Glutamatergic neuron (in vitro differentiated cells): Measurements from ENCODE around the gene NHSL2. TPM values are rescaled to one million over a fixed set of nuclear protein-coding genes. Genes with fewer than 3 reads are reported as not detected.

Experiments
- DNase-seq: peaks from one replicate; pipeline ENCODE4 v3.0.0; 2022
- H3K27ac Mint-ChIP-seq: one replicate; pipeline ENCODE4 v1.8.0; 2020; ENCODE audit warnings: mild to moderate bottlenecking, mixed read lengths, inconsistent platforms; ENCODE audit not compliant: unreplicated experiment
- H3K27me3 Mint-ChIP-seq: one replicate; pipeline ENCODE4 v1.8.0; 2020; ENCODE audit warnings: mild to moderate bottlenecking, moderate library complexity, mixed read lengths, inconsistent platforms; ENCODE audit not compliant: unreplicated experiment
- H3K36me3 Mint-ChIP-seq: one replicate; pipeline ENCODE4 v1.8.0; 2020; ENCODE audit warnings: mild to moderate bottlenecking, mixed read lengths, inconsistent platforms; ENCODE audit not compliant: unreplicated experiment
- H3K4me1 Mint-ChIP-seq: one replicate; pipeline ENCODE4 v1.8.0; 2020; ENCODE audit warnings: mild to moderate bottlenecking, low read depth, mixed read lengths, inconsistent platforms; ENCODE audit not compliant: unreplicated experiment
- H3K4me3 Mint-ChIP-seq: one replicate; pipeline ENCODE4 v1.8.0; 2020; ENCODE audit warnings: mild to moderate bottlenecking, mixed read lengths, inconsistent platforms; ENCODE audit not compliant: unreplicated experiment
- H3K9me3 Mint-ChIP-seq: one replicate; pipeline ENCODE4 v1.8.0; 2020; ENCODE audit warnings: mild to moderate bottlenecking, moderate library complexity, mixed read lengths, inconsistent platforms; ENCODE audit not compliant: unreplicated experiment
- CTCF ChIP-seq: fragments of 200-600 bp; sonication (generic); IDR thresholded peaks from one replicate; pipeline ENCODE4 v1.5.0; 2021; ENCODE audit not compliant: partially characterized antibody, unreplicated experiment
- total RNA-seq: library from RNA; stranded (reverse); fragmentation: NEBNext Ultra II Directional; extraction: Animal tissue kit (Norgen Biotek cat#: 25700); gene quantifications from one replicate; pipeline ENCODE4 v1.2.1, GENCODE V29; 2021; ENCODE audit not compliant: unreplicated experiment

NHSL2 gene
- total RNA-seq, 1 donor from 2014 or later = 7.3 TPM

- Mint-ChIP-seq H3K36me3 (peaks cover 16% of the 10 kb centered on the region), H3K4me3 (no peak overlapping the region), H3K27me3 (peaks cover 5% of the 10 kb centered on the region), H3K9me3 (peaks cover 3% of the 10 kb centered on the region), H3K27ac (no peak overlapping the region), H3K4me1 (peaks cover 12% of the 10 kb centered on the region)
- DNase-seq = no peak
- TF ChIP-seq CTCF = no peak
Measured at GRCh38 chrX:72126048-72126415, 215.4 kb downstream of the NHSL2 start.

- TF ChIP-seq CTCF = peak; percentile 76
- peak overlapping the region; percentile 33 for H3K27ac Mint-ChIP-seq
- H3K36me3 Mint-ChIP-seq = peaks cover 16% of the 10 kb centered on the region
- peaks cover 12% of the 10 kb centered on the region for H3K4me1 Mint-ChIP-seq
- peaks cover 5% of the 10 kb centered on the region for H3K27me3 Mint-ChIP-seq
- peak; percentile 87 for DNase-seq
- no peak overlapping the region for H3K4me3 Mint-ChIP-seq
- H3K9me3 Mint-ChIP-seq = peaks cover 3% of the 10 kb centered on the region
Measured at GRCh38 chrX:72126539-72127140, 216.0 kb downstream of the NHSL2 start.

- no peak overlapping the region for H3K27ac Mint-ChIP-seq
- DNase-seq = no peak
- TF ChIP-seq CTCF = no peak
- no peak overlapping the region for H3K4me3 Mint-ChIP-seq
- H3K9me3 Mint-ChIP-seq = peaks cover 3% of the 10 kb centered on the region
- peaks cover 12% of the 10 kb centered on the region for H3K4me1 Mint-ChIP-seq
- H3K36me3 Mint-ChIP-seq = peaks cover 16% of the 10 kb centered on the region
- peaks cover 8% of the 10 kb centered on the region for H3K27me3 Mint-ChIP-seq
Measured at GRCh38 chrX:72127332-72127731, 216.7 kb downstream of the NHSL2 start.

- peaks cover 13% of the 10 kb centered on the region for H3K4me1 Mint-ChIP-seq
- no peak for DNase-seq
- peaks cover 8% of the 10 kb centered on the region for H3K27me3 Mint-ChIP-seq
- no peak overlapping the region for H3K27ac Mint-ChIP-seq
- H3K9me3 Mint-ChIP-seq = peaks cover 3% of the 10 kb centered on the region
- H3K36me3 Mint-ChIP-seq = peaks cover 16% of the 10 kb centered on the region
- TF ChIP-seq CTCF = no peak
- H3K4me3 Mint-ChIP-seq = peak overlapping the region; percentile 42
Measured at GRCh38 chrX:72128183-72128834, 217.7 kb downstream of the NHSL2 start.

GRCh38 chrX:72128881-72129280 lies 218.2 kb downstream of the NHSL2 start:
- peak; percentile 35 for DNase-seq
- peaks cover 3% of the 10 kb centered on the region for H3K9me3 Mint-ChIP-seq
- H3K4me1 Mint-ChIP-seq = peaks cover 14% of the 10 kb centered on the region
- H3K4me3 Mint-ChIP-seq = no peak overlapping the region
- H3K36me3 Mint-ChIP-seq = peaks cover 16% of the 10 kb centered on the region
- TF ChIP-seq CTCF = peak; percentile 42
- peak overlapping the region; percentile 12 for H3K27ac Mint-ChIP-seq
- peaks cover 8% of the 10 kb centered on the region for H3K27me3 Mint-ChIP-seq
